Nephron progenitor cell (in vitro differentiated cells): ENCODE measurements around the gene F13A1.

Source experiments
- DNase-seq: peaks from one replicate; pipeline ENCODE4 v3.0.0; 2021
- H3K27ac Mint-ChIP-seq: 2 replicates; pipeline ENCODE4 v1.8.0; 2021; ENCODE audit warnings: mild to moderate bottlenecking, moderate library complexity, mixed read lengths
- H3K27me3 Mint-ChIP-seq: 2 replicates; pipeline ENCODE4 v1.8.0; 2021; ENCODE audit warnings: mild to moderate bottlenecking, low read depth, mixed read lengths; ENCODE audit not compliant: poor library complexity
- H3K36me3 Mint-ChIP-seq: 2 replicates; pipeline ENCODE4 v1.8.0; 2021; ENCODE audit warnings: low read depth, mixed read lengths
- H3K4me1 Mint-ChIP-seq: 2 replicates; pipeline ENCODE4 v1.8.0; 2021; ENCODE audit warnings: mixed read lengths
- H3K4me3 Mint-ChIP-seq: 2 replicates; pipeline ENCODE4 v1.8.0; 2021; ENCODE audit warnings: mild to moderate bottlenecking, moderate library complexity, mixed read lengths
- H3K9me3 Mint-ChIP-seq: 2 replicates; pipeline ENCODE4 v1.8.0; 2021; ENCODE audit warnings: mild to moderate bottlenecking, moderate library complexity, mixed read lengths
- TF ChIP-seq, protein P1 (sequence below): fragments of 200-600 bp; sonication (generic); IDR thresholded peaks from 2 replicates; pipeline ENCODE4 v1.5.0; 2021; ENCODE audit warnings: antibody characterized with exemption

F13A1 gene

GRCh38 chr6:6348256-6348655 lies 27.8 kb upstream of the F13A1 start:
- Mint-ChIP-seq H3K27me3 (peaks cover 28% of the 10 kb centered on the region), H3K4me1 (no peaks in the 10 kb centered on the region), H3K27ac (no peak overlapping the region), H3K9me3 (no peaks in the 10 kb centered on the region), H3K4me3 (no peak overlapping the region), H3K36me3 (no peaks in the 10 kb centered on the region)
- DNase-seq: no peak
- TF ChIP-seq, protein P1, sequence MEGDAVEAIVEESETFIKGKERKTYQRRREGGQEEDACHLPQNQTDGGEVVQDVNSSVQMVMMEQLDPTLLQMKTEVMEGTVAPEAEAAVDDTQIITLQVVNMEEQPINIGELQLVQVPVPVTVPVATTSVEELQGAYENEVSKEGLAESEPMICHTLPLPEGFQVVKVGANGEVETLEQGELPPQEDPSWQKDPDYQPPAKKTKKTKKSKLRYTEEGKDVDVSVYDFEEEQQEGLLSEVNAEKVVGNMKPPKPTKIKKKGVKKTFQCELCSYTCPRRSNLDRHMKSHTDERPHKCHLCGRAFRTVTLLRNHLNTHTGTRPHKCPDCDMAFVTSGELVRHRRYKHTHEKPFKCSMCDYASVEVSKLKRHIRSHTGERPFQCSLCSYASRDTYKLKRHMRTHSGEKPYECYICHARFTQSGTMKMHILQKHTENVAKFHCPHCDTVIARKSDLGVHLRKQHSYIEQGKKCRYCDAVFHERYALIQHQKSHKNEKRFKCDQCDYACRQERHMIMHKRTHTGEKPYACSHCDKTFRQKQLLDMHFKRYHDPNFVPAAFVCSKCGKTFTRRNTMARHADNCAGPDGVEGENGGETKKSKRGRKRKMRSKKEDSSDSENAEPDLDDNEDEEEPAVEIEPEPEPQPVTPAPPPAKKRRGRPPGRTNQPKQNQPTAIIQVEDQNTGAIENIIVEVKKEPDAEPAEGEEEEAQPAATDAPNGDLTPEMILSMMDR: no peak

GRCh38 chr6:6346427-6347023 lies 26.1 kb upstream of the F13A1 start:
- H3K4me3 Mint-ChIP-seq: no peak overlapping the region
- DNase-seq: no peak
- H3K27me3 Mint-ChIP-seq: peaks cover 23% of the 10 kb centered on the region
- H3K9me3 Mint-ChIP-seq: no peaks in the 10 kb centered on the region
- TF ChIP-seq, protein P1: no peak
- H3K4me1 Mint-ChIP-seq: no peaks in the 10 kb centered on the region
- H3K36me3 Mint-ChIP-seq: no peaks in the 10 kb centered on the region
- no peak overlapping the region for H3K27ac Mint-ChIP-seq

DNA sequence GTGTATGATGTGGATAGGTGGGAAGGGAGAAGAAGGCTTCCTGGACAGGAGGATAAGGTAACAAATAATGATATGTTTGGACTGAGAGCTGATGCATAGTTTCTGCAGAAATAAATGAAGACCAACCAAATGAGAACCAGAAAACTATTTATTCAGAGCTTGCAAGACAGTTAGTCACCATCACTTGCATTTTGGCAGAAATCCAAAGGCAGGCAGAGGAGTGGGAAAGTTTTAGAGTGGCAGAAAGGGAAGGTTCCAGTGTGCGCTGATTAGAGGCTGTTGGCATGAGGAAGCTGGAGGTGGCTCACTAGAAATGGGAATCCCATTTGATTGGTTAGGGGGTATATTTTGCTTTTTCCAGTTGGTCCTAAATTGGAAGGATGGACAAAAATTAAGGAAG lies 13.0 kb upstream of the F13A1 start:
- TF ChIP-seq, protein P1: no peak
- DNase-seq: no peak
- Mint-ChIP-seq H3K9me3 (no peaks in the 10 kb centered on the region), H3K27me3 (peaks cover 6% of the 10 kb centered on the region), H3K36me3 (no peaks in the 10 kb centered on the region), H3K4me1 (peaks cover 12% of the 10 kb centered on the region), H3K4me3 (no peak overlapping the region), H3K27ac (no peak overlapping the region)

- H3K4me3 Mint-ChIP-seq: no peak overlapping the region
- H3K27me3 Mint-ChIP-seq: peaks cover 13% of the 10 kb centered on the region
- no peak for DNase-seq
- no peak overlapping the region for H3K27ac Mint-ChIP-seq
- H3K36me3 Mint-ChIP-seq: no peaks in the 10 kb centered on the region
- H3K9me3 Mint-ChIP-seq: no peaks in the 10 kb centered on the region
- TF ChIP-seq, protein P1: no peak
- H3K4me1 Mint-ChIP-seq: peaks cover 12% of the 10 kb centered on the region
Observed at GRCh38 chr6:6332811-6333244, 12.4 kb upstream of the F13A1 start.

GRCh38 chr6:6331946-6332601 lies 11.6 kb upstream of the F13A1 start:
- peaks cover 12% of the 10 kb centered on the region for H3K4me1 Mint-ChIP-seq
- H3K36me3 Mint-ChIP-seq: no peaks in the 10 kb centered on the region
- TF ChIP-seq, protein P1: no peak
- H3K27ac Mint-ChIP-seq: no peak overlapping the region
- H3K4me3 Mint-ChIP-seq: no peak overlapping the region
- peaks cover 15% of the 10 kb centered on the region for H3K27me3 Mint-ChIP-seq
- DNase-seq: no peak
- H3K9me3 Mint-ChIP-seq: no peaks in the 10 kb centered on the region

DNA sequence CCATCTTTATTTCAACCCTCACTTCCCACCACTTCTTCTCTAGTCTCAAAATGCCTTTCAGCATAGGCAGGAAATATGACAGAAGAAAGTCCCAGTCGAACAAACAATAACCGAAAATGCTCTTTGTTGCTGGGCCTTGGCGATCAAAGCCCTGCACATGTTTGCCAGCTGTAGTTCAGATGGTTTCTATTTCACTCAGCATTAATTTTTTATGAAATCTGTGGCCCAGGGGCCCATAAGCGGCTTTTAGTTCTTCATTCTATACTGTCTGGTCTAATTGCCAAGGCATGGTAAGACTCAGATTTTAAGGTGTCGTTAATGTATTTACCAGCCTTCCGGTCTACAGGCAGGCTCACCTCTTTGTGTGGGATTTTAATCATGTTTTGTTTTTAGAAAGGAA lies 10.9 kb upstream of the F13A1 start:
- Mint-ChIP-seq H3K4me1 (peaks cover 12% of the 10 kb centered on the region), H3K36me3 (no peaks in the 10 kb centered on the region)

More for the DNA sequence above, 10.9 kb upstream of the F13A1 start:
- no peak for DNase-seq
- Mint-ChIP-seq H3K27me3 (peaks cover 20% of the 10 kb centered on the region), H3K4me3 (no peak overlapping the region), H3K27ac (no peak overlapping the region), H3K9me3 (no peaks in the 10 kb centered on the region)
- TF ChIP-seq, protein P1: no peak
